GM19035 (cell line): ENCODE measurements around the gene TAS2R42.

Experiments used
- ATAC-seq: cut with Tn5 transposase; IDR thresholded peaks from one replicate; pipeline ENCODE4 v1.9.1; 2021; ENCODE audit not compliant: unreplicated experiment

The TAS2R42 gene

GRCh38 chr12:11147420-11147819 is 39.3 kb downstream of the TAS2R42 start:
- no peak for ATAC-seq

GRCh38 chr12:11144297-11144696 is 42.4 kb downstream of the TAS2R42 start:
- ATAC-seq = no peak

- ATAC-seq = no peak
These were observed 43.4 kb downstream of the TAS2R42 start for GRCh38 chr12:11143352-11143751.

GRCh38 chr12:11136075-11136474 is 50.7 kb downstream of the TAS2R42 start:
- no peak for ATAC-seq
